Stimulated activated CD4-positive, alpha-beta T cell treated with anti-CD3 and anti-CD28 coated beads, TNF-alpha, amount 100 ng/mL, for 1 hour (primary cell): ENCODE data around the gene SLC15A4.

Experiments used
- DNase-seq, 3 donors: peaks; one replicate each; pipeline ENCODE4 v3.0.0-alpha.2; 2020; ENCODE audit warnings: low read depth in 3 of 3, low spot score in 1 of 3

SLC15A4 gene

GRCh38 chr12:128755566-128755965 lies 68.2 kb downstream of the SLC15A4 start:
- DNase-seq = no peak

DNA sequence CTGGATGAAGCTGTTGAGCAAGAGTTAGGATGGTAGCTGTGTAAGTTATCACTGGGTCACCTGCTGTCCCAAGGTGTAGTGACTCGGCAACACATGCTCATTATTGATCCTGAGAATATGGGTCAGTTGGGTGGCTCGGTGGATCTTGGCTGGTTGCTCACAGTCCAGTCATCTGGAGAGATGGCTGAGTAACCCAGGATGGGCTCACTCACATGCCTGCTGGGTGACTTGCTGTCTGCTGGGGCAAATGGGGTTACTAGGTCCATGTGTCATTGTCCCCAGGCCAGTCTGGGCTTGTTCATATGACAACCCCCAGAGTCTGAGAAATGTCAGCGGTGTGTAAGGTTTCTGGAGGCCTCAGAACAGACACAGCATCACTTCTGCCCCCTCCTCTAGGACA lies 69.5 kb downstream of the SLC15A4 start:
- no peak for DNase-seq

- no peak for DNase-seq
Observed at GRCh38 chr12:128753438-128753837, 70.3 kb downstream of the SLC15A4 start.

GRCh38 chr12:128752386-128752785 lies 71.4 kb downstream of the SLC15A4 start:
- no peak for DNase-seq

DNA sequence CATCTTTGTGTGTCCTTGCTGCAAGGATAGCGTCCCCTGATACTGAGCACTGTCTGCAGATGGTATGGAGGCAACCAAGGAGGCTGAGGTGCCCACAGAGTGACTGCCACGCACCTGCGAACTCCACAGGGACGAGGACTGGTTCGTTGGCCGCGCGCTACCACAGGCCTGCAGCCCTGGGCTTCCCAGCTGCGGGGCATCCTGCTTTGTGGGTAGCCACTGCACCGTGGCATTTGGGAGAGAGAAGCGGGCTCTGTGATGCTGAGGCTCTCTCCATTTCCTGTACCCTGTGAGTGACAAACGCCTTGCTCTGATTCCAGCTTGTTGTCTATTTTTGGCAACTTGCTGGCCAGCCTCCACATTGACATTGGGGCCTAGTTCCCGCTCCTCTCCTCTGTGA lies 76.3 kb downstream of the SLC15A4 start:
- no peak for DNase-seq

- no peak for DNase-seq
Observed at GRCh38 chr12:128745772-128746689, 77.7 kb downstream of the SLC15A4 start.

GRCh38 chr12:128743916-128744315 lies 79.8 kb downstream of the SLC15A4 start:
- DNase-seq = no peak
